GM18858 (cell line): Measurements from ENCODE around the gene CDK1.

Source experiments
- ATAC-seq: cut with Tn5 transposase; IDR thresholded peaks from one replicate; pipeline ENCODE4 v1.9.1; 2021; ENCODE audit not compliant: unreplicated experiment

CDK1 gene

GRCh38 chr10:60778214-60778970 is at the start of gene CDK1:
CDK1 (plus strand) TSS chr10:60778478; CDS start chr10:60780166, 1,688 bp downstream.
- peak; percentile 94 for ATAC-seq

DNA sequence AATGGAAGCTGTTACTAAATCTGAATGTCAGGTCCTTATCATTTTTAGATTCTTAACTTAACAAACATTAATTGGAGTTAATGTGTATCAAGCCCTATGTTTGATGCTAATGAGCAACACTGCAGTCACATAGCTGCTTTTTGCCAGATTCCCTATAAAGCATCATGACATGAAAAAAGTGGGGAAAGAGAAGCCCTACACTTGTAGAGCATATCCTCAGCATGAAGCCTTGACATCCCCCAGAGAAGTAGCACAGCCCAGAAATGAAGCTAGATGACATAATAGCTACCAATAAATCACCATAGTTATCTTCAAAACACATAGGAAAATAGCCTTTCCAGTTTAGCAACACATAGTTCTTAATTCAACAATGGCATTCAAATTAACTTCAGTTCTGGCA is 49.2 kb upstream of the CDK1 start:
- no peak for ATAC-seq

DNA sequence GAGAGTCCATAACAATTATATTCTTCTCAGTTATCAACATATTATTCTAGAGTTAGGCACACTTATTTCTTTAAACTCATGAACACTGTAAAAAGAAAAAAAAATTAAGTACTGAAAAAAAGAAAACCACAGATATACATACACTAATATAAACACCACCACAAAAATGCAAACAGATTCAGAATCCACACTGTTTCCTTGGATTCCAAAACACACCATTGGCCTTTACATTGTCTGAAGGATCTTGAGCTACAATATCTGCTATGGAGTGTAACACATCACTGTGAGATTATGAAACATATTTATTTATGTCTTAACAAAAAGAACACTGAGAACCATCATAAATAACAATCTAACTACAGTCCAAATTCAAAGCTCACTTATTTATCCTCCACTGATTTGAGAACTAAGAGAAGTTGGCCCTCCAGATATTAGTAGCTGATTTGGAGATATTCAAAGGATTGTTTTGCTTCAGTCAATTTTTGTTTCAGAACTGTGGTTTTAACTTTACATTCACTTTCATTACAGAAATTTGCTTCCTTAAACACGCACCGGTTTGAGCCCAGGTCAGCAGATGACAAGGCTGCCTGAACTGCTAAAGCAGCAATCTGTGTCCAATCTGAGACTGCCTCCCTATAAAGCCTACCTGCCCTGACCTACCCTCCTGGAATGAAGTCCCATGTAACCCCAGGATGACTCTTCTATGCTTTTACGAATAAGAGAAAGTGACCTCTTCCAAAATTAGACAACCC is 47.0 kb upstream of the CDK1 start:
- peak; percentile 89 for ATAC-seq

- ATAC-seq = no peak
These were observed 46.0 kb upstream of the CDK1 start for GRCh38 chr10:60732198-60732806.

GRCh38 chr10:60732807-60733516 is 45.3 kb upstream of the CDK1 start:
- peak; percentile 31 for ATAC-seq

GRCh38 chr10:60733517-60733822 is 44.8 kb upstream of the CDK1 start:
- no peak for ATAC-seq

DNA sequence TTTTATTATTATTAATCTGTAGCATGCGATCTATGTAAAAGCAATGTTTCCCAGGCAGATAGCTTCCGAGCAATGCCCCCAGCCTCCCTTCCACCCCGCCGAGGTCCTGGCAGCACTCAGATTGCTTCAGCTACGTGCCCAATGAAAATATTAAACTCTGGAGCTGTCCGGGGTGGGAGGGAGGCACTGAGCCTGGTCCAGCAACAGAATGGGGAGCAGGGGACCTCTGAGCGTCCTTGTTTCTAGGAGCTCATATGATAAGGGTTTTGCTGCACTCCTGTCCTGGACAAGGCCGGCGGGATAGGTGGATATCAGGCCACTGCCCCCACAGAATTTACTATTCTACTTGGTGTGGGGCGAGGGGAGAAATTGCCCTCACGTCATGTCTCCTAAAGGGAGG is 44.5 kb upstream of the CDK1 start:
- ATAC-seq = no peak

DNA sequence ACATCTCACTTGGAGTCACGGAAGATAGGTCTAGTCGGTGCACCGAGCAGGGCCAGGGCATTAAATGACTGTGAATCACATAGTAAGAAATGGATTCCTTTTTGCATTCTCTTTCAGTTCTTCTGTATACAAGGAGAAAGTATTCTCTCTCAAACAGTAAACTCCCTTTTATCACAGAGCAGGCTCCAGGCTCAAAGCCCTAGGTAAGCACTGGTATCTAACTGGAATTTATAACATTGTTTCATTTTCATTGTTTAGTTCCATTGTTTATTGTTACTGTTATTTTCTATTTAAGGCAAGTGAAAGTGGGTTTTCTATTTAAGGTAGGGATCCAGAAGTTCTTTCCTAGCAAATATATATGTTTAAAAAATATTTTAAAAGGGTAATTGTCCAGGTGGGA is 44.1 kb upstream of the CDK1 start:
- no peak for ATAC-seq

GRCh38 chr10:60735244-60735643 is 43.0 kb upstream of the CDK1 start:
- no peak for ATAC-seq

GRCh38 chr10:60737242-60737641 is 41.0 kb upstream of the CDK1 start:
- no peak for ATAC-seq

GRCh38 chr10:60739558-60739957 is 38.7 kb upstream of the CDK1 start:
- ATAC-seq = no peak

DNA sequence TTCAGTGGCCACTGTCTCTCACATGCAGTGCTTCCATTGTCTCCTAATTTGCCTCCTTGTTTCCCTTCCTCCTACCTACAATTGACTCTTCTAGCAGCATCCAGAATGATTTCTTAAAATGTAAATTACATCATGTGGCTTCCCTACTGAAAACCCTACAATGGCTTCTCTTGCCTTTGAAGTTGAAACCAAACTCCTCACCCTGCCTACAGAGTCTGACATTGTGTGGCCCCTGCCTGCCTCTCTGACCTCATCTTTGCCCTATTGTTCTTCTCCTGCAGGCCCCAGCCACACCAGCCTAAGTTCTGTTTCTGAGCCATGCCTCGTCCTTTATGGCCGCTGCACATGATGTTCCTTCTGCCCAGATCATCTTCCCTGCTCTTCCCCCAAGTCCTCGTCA is 35.8 kb upstream of the CDK1 start:
- ATAC-seq = no peak

DNA sequence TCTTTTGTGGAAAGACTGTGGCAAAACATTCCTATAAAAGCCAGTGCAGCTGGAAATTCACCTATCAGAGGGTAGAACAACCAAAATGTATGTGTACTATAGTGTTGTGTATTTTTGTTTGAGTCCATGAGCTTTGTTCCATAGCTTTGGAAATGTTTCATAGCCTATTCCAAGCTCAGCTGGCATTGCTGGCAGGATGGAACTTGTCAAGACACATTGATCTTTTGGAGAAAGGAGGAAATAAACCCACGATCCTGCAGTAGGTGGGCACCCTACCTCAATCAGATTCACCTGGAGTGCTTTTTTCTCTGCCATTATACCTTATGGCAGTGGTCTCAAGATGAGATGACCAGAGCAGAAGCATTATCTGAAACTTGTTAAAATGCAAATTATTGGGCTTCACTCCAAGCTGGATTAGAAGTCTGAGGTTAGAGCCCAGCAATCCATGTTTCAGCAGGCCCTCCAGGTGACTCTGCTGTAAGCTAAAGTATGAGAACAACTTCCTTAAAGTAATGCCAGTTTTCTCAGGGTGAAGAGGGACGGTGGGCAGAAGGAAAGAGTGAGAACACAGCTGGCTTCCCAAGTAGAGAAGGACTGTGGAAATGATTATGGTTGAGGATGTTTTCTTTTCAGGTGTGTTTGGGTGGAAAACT is 30.3 kb upstream of the CDK1 start:
- ATAC-seq = no peak

DNA sequence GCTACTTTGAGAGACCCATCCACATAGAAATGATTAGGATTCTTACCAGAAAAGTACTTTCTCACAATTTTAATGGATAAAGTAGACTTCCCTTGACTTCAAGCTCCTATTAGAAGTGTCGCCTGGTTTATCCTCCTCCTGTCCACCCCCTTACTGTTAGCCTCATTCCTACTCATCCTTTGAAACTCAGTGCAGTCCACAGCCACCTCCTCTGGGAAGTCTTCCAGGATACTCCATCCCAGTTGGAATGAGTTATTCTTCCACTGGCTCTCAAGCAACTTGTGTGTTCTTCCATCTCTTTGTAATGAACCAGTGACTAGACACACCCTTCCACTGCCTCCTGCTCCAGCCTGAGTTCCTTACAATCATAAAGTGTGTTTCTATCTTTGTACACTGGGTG is 25.1 kb upstream of the CDK1 start:
- no peak for ATAC-seq

- ATAC-seq = no peak
These were observed 24.5 kb upstream of the CDK1 start for GRCh38 chr10:60753817-60754216.

DNA sequence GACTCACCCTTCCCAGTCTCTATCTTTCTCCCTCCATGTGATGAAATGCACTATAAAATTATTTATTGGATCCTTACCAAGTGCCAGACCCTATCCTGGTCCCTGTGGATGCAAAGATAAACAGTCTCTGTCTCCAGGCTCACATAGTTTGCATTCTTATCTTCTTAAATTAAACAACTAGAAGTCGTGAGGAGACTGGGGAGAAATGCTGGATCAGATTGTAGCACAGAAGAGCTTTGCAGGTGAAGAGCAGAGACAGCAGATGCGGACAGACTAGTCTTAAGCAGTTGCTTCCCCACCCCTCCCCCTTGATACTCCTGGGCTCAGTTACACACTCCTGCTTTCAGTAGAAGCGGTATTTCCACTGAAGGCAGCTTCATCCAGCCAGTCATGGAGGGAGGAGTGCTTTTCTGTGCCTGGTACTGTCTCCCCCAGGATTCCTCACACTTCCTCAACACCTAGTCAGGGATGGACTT is 20.8 kb upstream of the CDK1 start:
- no peak for ATAC-seq

- ATAC-seq = no peak
These were observed 19.1 kb upstream of the CDK1 start for GRCh38 chr10:60759181-60759580.

GRCh38 chr10:60760711-60761210 is 17.5 kb upstream of the CDK1 start:
- ATAC-seq = no peak

- ATAC-seq = no peak
These were observed 15.7 kb upstream of the CDK1 start for GRCh38 chr10:60762554-60762953.

- ATAC-seq = no peak
These were observed 10.9 kb upstream of the CDK1 start for GRCh38 chr10:60767424-60767823.

- ATAC-seq = no peak
These were observed 8.9 kb upstream of the CDK1 start for GRCh38 chr10:60769406-60769805.
